Prostate gland (tissue), 1 donor: ENCODE measurements around the gene LRBA.

ENCODE experiments used
- POLR2A ChIP-seq: fragments of 450-650 bp; IDR thresholded peaks from one replicate; pipeline ENCODE4 v1.6.1; 2016; ENCODE audit warnings: antibody characterized with exemption, mild to moderate bottlenecking
- POLR2AphosphoS5 ChIP-seq: sonication (generic); formaldehyde crosslinking; IDR thresholded peaks from one replicate; pipeline ENCODE4 v1.6.1; 2017; ENCODE audit warnings: antibody characterized with exemption

GRCh38 chr4:150934022-150934421 is 81.1 kb downstream of the LRBA start:
- TF ChIP-seq POLR2A: no peak
- no peak for TF ChIP-seq POLR2AphosphoS5
